GM21528 (cell line): ENCODE results near the gene PALD1.

Experiments used
- ATAC-seq: cut with Tn5 transposase; IDR thresholded peaks from one replicate; pipeline ENCODE4 v1.9.1; 2021; ENCODE audit warnings: mild to moderate bottlenecking, moderate library complexity; ENCODE audit not compliant: unreplicated experiment, low FRiP score

The PALD1 gene

GRCh38 chr10:70533189-70533558 is 54.6 kb downstream of the PALD1 start:
- ATAC-seq: no peak

- no peak for ATAC-seq
These were observed 55.7 kb downstream of the PALD1 start for GRCh38 chr10:70534281-70534680.

- ATAC-seq: no peak
These were observed 56.4 kb downstream of the PALD1 start for GRCh38 chr10:70535001-70535400.

- no peak for ATAC-seq
These were observed 56.9 kb downstream of the PALD1 start for GRCh38 chr10:70535451-70535850.

GRCh38 chr10:70536196-70536861 is 57.8 kb downstream of the PALD1 start:
- ATAC-seq: no peak

- ATAC-seq: no peak
These were observed 59.0 kb downstream of the PALD1 start for GRCh38 chr10:70537398-70538194.

GRCh38 chr10:70538195-70538520 is 59.6 kb downstream of the PALD1 start:
- ATAC-seq: no peak

- no peak for ATAC-seq
These were observed 60.3 kb downstream of the PALD1 start for GRCh38 chr10:70538731-70539338.

GRCh38 chr10:70539471-70539870 is 60.9 kb downstream of the PALD1 start:
- no peak for ATAC-seq

GRCh38 chr10:70540089-70540788 is 61.7 kb downstream of the PALD1 start:
- no peak for ATAC-seq

GRCh38 chr10:70540789-70541360 is 62.3 kb downstream of the PALD1 start:
- no peak for ATAC-seq

- ATAC-seq: no peak
These were observed 63.4 kb downstream of the PALD1 start for GRCh38 chr10:70541736-70542564.

- no peak for ATAC-seq
These were observed 64.0 kb downstream of the PALD1 start for GRCh38 chr10:70542565-70542938.

- no peak for ATAC-seq
These were observed 65.3 kb downstream of the PALD1 start for GRCh38 chr10:70543911-70544310.

GRCh38 chr10:70544431-70545340 is 66.1 kb downstream of the PALD1 start:
- ATAC-seq: no peak

- no peak for ATAC-seq
These were observed 68.0 kb downstream of the PALD1 start for GRCh38 chr10:70546584-70546983.

- no peak for ATAC-seq
These were observed 70.9 kb downstream of the PALD1 start for GRCh38 chr10:70549351-70549961.

- ATAC-seq: no peak
These were observed 71.4 kb downstream of the PALD1 start for GRCh38 chr10:70549962-70550458.
